Neuronal stem cell (in vitro differentiated cells): ENCODE results near the gene NDST1.

Experiments
- DNase-seq: peaks from one replicate; pipeline ENCODE4 v3.0.0-alpha.2; 2013; ENCODE audit warnings: low spot score
- H2AFZ ChIP-seq: one replicate; pipeline ENCODE4 v1.6.1; 2013; ENCODE audit warnings: mild to moderate bottlenecking, low read length, inconsistent platforms
- H2AK5ac ChIP-seq: 2 replicates; pipeline ENCODE4 v1.6.1; 2013; ENCODE audit warnings: low read depth, mild to moderate bottlenecking, inconsistent platforms, low read length, moderate library complexity, mixed read lengths
- H2BK120ac ChIP-seq: 2 replicates; pipeline ENCODE4 v1.6.1; 2013; ENCODE audit warnings: low read depth, mild to moderate bottlenecking, inconsistent platforms, low read length, moderate library complexity, mixed read lengths
- H2BK12ac ChIP-seq: one replicate; pipeline ENCODE4 v1.6.1; 2013; ENCODE audit warnings: low read length, inconsistent platforms
- H2BK15ac ChIP-seq: 2 replicates; pipeline ENCODE4 v1.6.1; 2013; ENCODE audit warnings: mild to moderate bottlenecking, low read length, inconsistent platforms, mixed read lengths
- H2BK5ac ChIP-seq: one replicate; pipeline ENCODE4 v1.6.1; 2013; ENCODE audit warnings: inconsistent platforms, mild to moderate bottlenecking, low read length, moderate library complexity
- H3K14ac ChIP-seq: one replicate; pipeline ENCODE4 v1.6.1; 2013; ENCODE audit warnings: low read length, inconsistent platforms
- H3K18ac ChIP-seq: 2 replicates; pipeline ENCODE4 v1.6.1; 2013; ENCODE audit warnings: low read length, inconsistent platforms
- H3K23ac ChIP-seq: 2 replicates; pipeline ENCODE4 v1.6.1; 2013; ENCODE audit warnings: low read depth, mild to moderate bottlenecking, mixed read lengths, low read length, inconsistent platforms; ENCODE audit not compliant: poor library complexity
- H3K27ac ChIP-seq: replicated peaks from 3 replicates; pipeline ENCODE4 v1.5.1; 2013; ENCODE audit warnings: low read length, inconsistent platforms
- H3K27me3 ChIP-seq, 3 experiments: 2 replicates each; pipeline ENCODE4 v1.6.1; 2013; ENCODE audit warnings: low read length in 3 of 3, mild to moderate bottlenecking in 2 of 3, inconsistent platforms in 1 of 3, low read depth in 1 of 3, mixed read lengths in 1 of 3, moderate library complexity in 1 of 3; ENCODE audit not compliant: control insufficient read depth in 3 of 3, insufficient read depth in 3 of 3
- H3K36me3 ChIP-seq, 2 donors: replicated peaks in 1 of 2; 2 replicates each; pipeline ENCODE4 v1.6.1; 2013; ENCODE audit warnings: low read length in 2 of 2; ENCODE audit not compliant: control insufficient read depth in 2 of 2, insufficient read depth in 2 of 2
- H3K4ac ChIP-seq: 2 replicates; pipeline ENCODE4 v1.6.1; 2013; ENCODE audit warnings: inconsistent platforms, mild to moderate bottlenecking, low read length, moderate library complexity
- H3K4me1 ChIP-seq, 2 donors: 1 replicate in 1 of 2; 2 replicates in 1 of 2; pipeline ENCODE4 v1.6.1; 2013; ENCODE audit warnings: low read length in 2 of 2, low read depth in 1 of 2; ENCODE audit not compliant: control insufficient read depth in 2 of 2, insufficient read depth in 1 of 2
- H3K4me2 ChIP-seq: one replicate; pipeline ENCODE4 v1.6.1; 2013; ENCODE audit warnings: mild to moderate bottlenecking, low read length, inconsistent platforms; ENCODE audit not compliant: insufficient read depth, poor library complexity, severe bottlenecking
- H3K4me3 ChIP-seq, 2 donors: 2 replicates each; pipeline ENCODE4 v1.5.1; 2013; ENCODE audit warnings: low read length in 2 of 2, mild to moderate bottlenecking in 2 of 2, inconsistent platforms in 1 of 2, moderate library complexity in 1 of 2
- H3K79me1 ChIP-seq: one replicate; pipeline ENCODE4 v1.6.1; 2013; ENCODE audit warnings: low read depth, mild to moderate bottlenecking, inconsistent platforms, low read length, moderate library complexity
- H3K9ac ChIP-seq: one replicate; pipeline ENCODE4 v1.6.1; 2013; ENCODE audit warnings: mild to moderate bottlenecking, low read depth, low read length, inconsistent platforms; ENCODE audit not compliant: poor library complexity
- H3K9me3 ChIP-seq, 2 donors: replicated peaks in 1 of 2; 2 replicates each; pipeline versions ENCODE3 to v1.6.1; 2013; ENCODE audit warnings: low read length in 2 of 2, mild to moderate bottlenecking in 2 of 2, inconsistent platforms in 1 of 2, low read depth in 1 of 2, mixed read lengths in 1 of 2, moderate library complexity in 1 of 2; ENCODE audit not compliant: control insufficient read depth in 2 of 2, insufficient read depth in 1 of 2
- H4K8ac ChIP-seq: one replicate; pipeline ENCODE4 v1.6.1; 2013; ENCODE audit warnings: low read depth, mild to moderate bottlenecking, inconsistent platforms, low read length, moderate library complexity
- H4K91ac ChIP-seq: one replicate; pipeline ENCODE4 v1.6.1; 2013; ENCODE audit warnings: low read length, low read depth, mild to moderate bottlenecking, inconsistent platforms; ENCODE audit not compliant: poor library complexity
- WGBS, 2 donors: extraction: QIAGEN DNeasy Blood & Tissue Kit; methylation state at CpG; one replicate each; pipeline ENCODE4 v1.1.7; 2013; ENCODE audit warnings: missing lambda C conversion rate in 2 of 2, mixed read lengths in 1 of 2; ENCODE audit not compliant: insufficient read length in 2 of 2, insufficient replicate concordance in 1 of 2; ENCODE audit errors: extremely low coverage in 2 of 2; 5-methylcytosine and 5-hydroxymethylcytosine counted together

NDST1 gene

DNA sequence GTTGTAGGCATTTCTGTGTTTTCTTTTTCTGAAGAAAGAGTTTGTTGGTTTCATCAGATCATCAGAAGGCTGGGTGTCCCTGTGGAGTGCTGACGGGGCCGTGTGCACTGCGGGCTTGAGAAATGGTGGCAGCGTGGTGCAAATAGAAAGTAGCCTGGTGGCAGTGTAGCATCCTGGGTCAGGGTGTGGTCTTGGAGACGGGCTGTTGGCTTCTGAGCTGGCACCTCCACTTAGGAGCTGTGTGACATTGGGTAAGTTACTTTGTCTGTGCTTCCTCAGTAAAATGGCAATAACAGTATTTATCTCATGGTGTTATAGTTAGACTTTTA lies 10.0 kb upstream of the NDST1 start:
- peaks cover 2 to 45% of the 10 kb centered on the region in 2 donors for H3K36me3 ChIP-seq
- H3K4me1 ChIP-seq: peaks cover 25 to 42% of the 10 kb centered on the region in 2 donors
- peak overlapping the region; percentile 17 for H2BK5ac ChIP-seq
- no peak overlapping the region for H3K4ac ChIP-seq
- H3K27me3 ChIP-seq: no peaks in the 10 kb centered on the region
- H3K14ac ChIP-seq: no peak overlapping the region
- no peak for DNase-seq
- H2AFZ ChIP-seq: no peak overlapping the region
- H2AK5ac ChIP-seq: no peak overlapping the region
- H3K9ac ChIP-seq: no peak overlapping the region
- no peak overlapping the region for H3K4me3 ChIP-seq
- H4K8ac ChIP-seq: no peak overlapping the region
- H3K27ac ChIP-seq: peak overlapping the region; percentile 88
- H3K79me1 ChIP-seq: peaks cover 11% of the 10 kb centered on the region
- no peak overlapping the region for H3K23ac ChIP-seq
- peak overlapping the region; percentile 60 for H3K18ac ChIP-seq
- H3K9me3 ChIP-seq: peaks cover 0 to 1% of the 10 kb centered on the region in 2 donors
- no peak overlapping the region for H2BK120ac ChIP-seq
- WGBS, 2 donors: no CpG with 5 or more reads among the region's 5 CpGs
- H4K91ac ChIP-seq: no peak overlapping the region
- peak overlapping the region; percentile 35 for H2BK12ac ChIP-seq
- no peak overlapping the region for H3K4me2 ChIP-seq
- peak overlapping the region; percentile 76 for H2BK15ac ChIP-seq

DNA sequence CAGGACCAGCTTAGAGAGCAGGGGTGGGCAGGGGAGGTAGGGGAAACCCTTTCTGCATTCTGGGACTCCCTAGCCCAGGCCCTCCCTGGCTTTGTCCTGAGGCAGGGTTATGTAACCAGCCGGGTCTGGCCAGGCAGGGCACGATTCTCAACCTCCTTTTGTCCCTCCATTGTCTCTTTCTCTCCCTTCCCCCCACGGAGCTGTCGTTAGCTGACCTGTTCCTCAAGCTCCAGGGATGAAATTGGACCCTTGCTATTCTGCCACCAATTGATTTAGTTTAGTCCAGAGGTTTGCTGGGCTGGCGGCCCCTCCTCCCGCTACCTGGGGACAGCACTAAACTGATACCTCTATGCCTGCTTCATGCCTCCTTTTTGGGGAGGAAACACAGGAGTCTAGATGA lies 9.4 kb upstream of the NDST1 start:
- peak; percentile 79 for DNase-seq
- Histone ChIP-seq H3K27me3 (no peaks in the 10 kb centered on the region), H3K4me2 (peak overlapping the region; percentile 61), H2AK5ac (no peak overlapping the region), H2BK12ac (no peak overlapping the region), H3K9me3 (peaks cover 0 to 1% of the 10 kb centered on the region in 2 donors), H3K27ac (peak overlapping the region; percentile 88), H3K36me3 (peaks cover 2 to 42% of the 10 kb centered on the region in 2 donors), H3K4ac (no peak overlapping the region), H4K91ac (no peak overlapping the region), H3K4me3 (no peak overlapping the region), H3K14ac (no peak overlapping the region), H3K79me1 (peaks cover 11% of the 10 kb centered on the region), H2BK120ac (peak overlapping the region; percentile 56), H2BK15ac (peak overlapping the region; percentile 94), H2AFZ (no peak overlapping the region), H2BK5ac (peak overlapping the region; percentile 93), H4K8ac (no peak overlapping the region), H3K23ac (no peak overlapping the region), H3K9ac (no peak overlapping the region), H3K4me1 (peaks cover 25 to 42% of the 10 kb centered on the region in 2 donors), H3K18ac (peak overlapping the region; percentile 92)
- WGBS, 2 donors: no CpG with 5 or more reads among the region's 6 CpGs

DNA sequence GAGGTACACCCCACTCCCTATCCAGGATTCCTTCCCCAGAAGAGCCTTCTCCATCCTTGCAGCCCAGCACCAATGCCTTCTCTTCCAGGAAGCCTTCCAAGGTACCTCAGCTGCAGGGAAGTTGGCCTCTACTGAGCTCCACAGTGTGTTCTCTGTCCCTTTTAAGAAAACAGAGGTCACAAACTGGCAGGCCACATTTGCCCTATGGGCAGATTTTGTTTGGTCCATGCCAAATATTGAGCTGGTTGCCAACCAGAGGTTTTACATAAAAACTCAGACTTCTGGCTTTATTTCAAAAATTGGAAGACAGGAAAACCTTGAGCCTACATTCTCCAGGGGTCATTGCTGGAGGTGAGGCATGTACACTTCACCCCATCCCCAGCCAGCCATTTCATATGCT lies 9.0 kb upstream of the NDST1 start:
- H3K23ac ChIP-seq: no peak overlapping the region
- H2BK15ac ChIP-seq: peak overlapping the region; percentile 94
- no peak overlapping the region for H3K9ac ChIP-seq
- H2BK5ac ChIP-seq: peak overlapping the region; percentile 93
- H4K8ac ChIP-seq: no peak overlapping the region
- peaks cover 11% of the 10 kb centered on the region for H3K79me1 ChIP-seq
- peak overlapping the region; percentile 88 for H3K27ac ChIP-seq
- H3K4me3 ChIP-seq: no peak overlapping the region
- peak overlapping the region; percentile 92 for H3K18ac ChIP-seq
- no peak overlapping the region for H3K14ac ChIP-seq
- H2AK5ac ChIP-seq: peak overlapping the region; percentile 66
- no peaks in the 10 kb centered on the region for H3K27me3 ChIP-seq
- peak overlapping the region; percentile 56 for H2BK120ac ChIP-seq
- peaks cover 25 to 42% of the 10 kb centered on the region in 2 donors for H3K4me1 ChIP-seq
- H3K36me3 ChIP-seq: peaks cover 2 to 40% of the 10 kb centered on the region in 2 donors
- H3K4me2 ChIP-seq: peak overlapping the region; percentile 61
- DNase-seq: no peak
- H2AFZ ChIP-seq: no peak overlapping the region
- no peak overlapping the region for H2BK12ac ChIP-seq
- H4K91ac ChIP-seq: no peak overlapping the region
- H3K4ac ChIP-seq: peak overlapping the region; percentile 79
- H3K9me3 ChIP-seq: peaks cover 0 to 1% of the 10 kb centered on the region in 2 donors

DNA sequence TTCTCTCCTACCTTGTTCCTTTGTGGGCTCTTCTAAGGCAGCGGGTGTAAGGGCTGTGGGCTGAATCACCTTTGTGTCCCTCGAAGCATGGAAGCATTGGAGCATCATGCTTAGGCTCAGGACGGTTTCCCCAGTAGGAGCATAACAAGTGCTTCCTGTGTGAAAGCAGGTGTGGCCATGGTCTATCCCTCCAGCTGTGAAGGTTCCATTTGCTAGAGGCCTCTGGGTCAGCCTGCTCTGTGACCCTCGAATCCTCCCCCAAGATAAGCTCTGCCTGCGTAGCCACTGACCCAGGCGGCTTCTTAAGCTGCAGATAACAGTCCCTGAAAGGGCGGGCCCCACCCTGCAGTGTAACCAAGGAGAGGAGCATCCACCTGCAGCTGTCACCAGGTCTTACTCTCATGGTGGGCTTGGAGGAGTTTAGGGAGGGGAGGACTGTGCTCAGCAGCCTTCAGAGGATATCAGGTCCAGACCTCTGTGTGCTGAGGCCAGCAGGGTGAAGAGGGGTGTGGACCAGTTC lies 8.4 kb upstream of the NDST1 start:
- no peak overlapping the region for H3K14ac ChIP-seq
- no peak overlapping the region for H3K9ac ChIP-seq
- no peak overlapping the region for H3K4me2 ChIP-seq
- H3K4ac ChIP-seq: peak overlapping the region; percentile 40
- H3K36me3 ChIP-seq: peaks cover 2 to 37% of the 10 kb centered on the region in 2 donors
- H3K27ac ChIP-seq: peak overlapping the region; percentile 88
- DNase-seq: no peak
- H2AK5ac ChIP-seq: no peak overlapping the region
- WGBS, 2 donors: no CpG with 5 or more reads among the region's 7 CpGs
- H3K23ac ChIP-seq: peak overlapping the region; percentile 22
- peaks cover 11% of the 10 kb centered on the region for H3K79me1 ChIP-seq
- H3K9me3 ChIP-seq: peaks cover 0 to 1% of the 10 kb centered on the region in 2 donors
- H2BK15ac ChIP-seq: no peak overlapping the region
- no peak overlapping the region for H3K4me3 ChIP-seq
- no peak overlapping the region for H2BK12ac ChIP-seq
- H3K18ac ChIP-seq: peak overlapping the region; percentile 85
- peaks cover 25 to 42% of the 10 kb centered on the region in 2 donors for H3K4me1 ChIP-seq
- no peak overlapping the region for H4K8ac ChIP-seq
- peak overlapping the region; percentile 56 for H2BK120ac ChIP-seq
- no peak overlapping the region for H4K91ac ChIP-seq
- peak overlapping the region; percentile 93 for H2BK5ac ChIP-seq
- no peak overlapping the region for H2AFZ ChIP-seq
- no peaks in the 10 kb centered on the region for H3K27me3 ChIP-seq
